Measurements from ENCODE around the gene POLDIP3. TPM values are rescaled to one million over a fixed set of nuclear protein-coding genes. Genes with fewer than 3 reads are reported as not detected.

Gene POLDIP3
- total and polyA plus RNA-seq, 2 of the 4 experiments (the other 2 are of a cell fraction), result 33.9 to 43.6 TPM

- Histone ChIP-seq H3K4me3 (ENCODE audit: insufficient read depth, low read depth, low read length) (peak overlapping the region; percentile 85), H3K4me1 (ENCODE audit: control insufficient read depth, insufficient read depth, low read length) (peaks cover 42% of the 10 kb centered on the region), H3K14ac (replicated peaks; ENCODE audit: low read depth, low read length) (peak overlapping the region; percentile 100), H4K5ac (ENCODE audit: low read depth, low read length) (peak overlapping the region; percentile 57), H2BK120ac (ENCODE audit: low read depth, low read length) (peak overlapping the region; percentile 80), H4K8ac (ENCODE audit: low read depth in 2 of 2, low read length in 2 of 2) (peak overlapping the region; percentile 35 to 82; a peak in 3 of 4 replicates), H4K91ac (ENCODE audit: insufficient read depth, low read depth, low read length) (peak overlapping the region; percentile 93), H3K23ac (ENCODE audit: low read depth, low read length) (peak overlapping the region; percentile 99), H3K56ac (ENCODE audit: extremely low read depth, insufficient read depth, low read length) (peak overlapping the region; percentile 82), H3K79me1 (ENCODE audit: low read depth in 1 of 2, low read length in 2 of 2) (peaks cover 4 to 58% of the 10 kb centered on the region in 2 experiments; a peak in 2 of 4 replicates), H2BK5ac (ENCODE audit: low read depth, low read length, poor library complexity, severe bottlenecking) (peak overlapping the region; percentile 90), H3K4ac (ENCODE audit: low read depth, low read length) (peak overlapping the region; percentile 99), H2BK20ac (ENCODE audit: low read depth, low read length) (no peak overlapping the region; the same call in 1 of the 2 replicates), H3K9me1 (ENCODE audit: insufficient read depth, low read length) (peaks cover 26% of the 10 kb centered on the region), H3K4me2 (ENCODE audit: low read depth, low read length) (peak overlapping the region; percentile 95), H3K9me3 (ENCODE audit: control insufficient read depth, insufficient read depth, low read length) (no peaks in the 10 kb centered on the region), H2AK5ac (ENCODE audit: low read depth, low read length) (peak overlapping the region; percentile 100), H3K36me3 (ENCODE audit: control insufficient read depth, insufficient read depth, low read length) (no peaks in the 10 kb centered on the region), H2AFZ (replicated peaks; ENCODE audit: low read length, poor library complexity) (peak overlapping the region; percentile 80), H2AK9ac (replicated peaks; ENCODE audit: low read depth, low read length, poor library complexity) (peak overlapping the region; percentile 100), H2BK15ac (ENCODE audit: low read depth, low read length) (peak overlapping the region; percentile 35; the same call in 1 of the 3 replicates), H3K27ac (ENCODE audit: insufficient read depth, low read length) (peak overlapping the region; percentile 69), H3K9ac (ENCODE audit: low read depth, low read length) (peak overlapping the region; percentile 98), H4K20me1 (ENCODE audit: insufficient read depth, low read length) (peaks cover 50% of the 10 kb centered on the region), H3K27me3 (ENCODE audit: control insufficient read depth, insufficient read depth, low read length) (no peaks in the 10 kb centered on the region), H3K18ac (ENCODE audit: low read depth, low read length) (peak overlapping the region; percentile 53)
- TF ChIP-seq CEBPB (IDR thresholded peaks at IDR 0.05; ENCODE audit: low read depth, low read length) (no peak), POLR2A (IDR thresholded peaks at IDR 0.05; ENCODE audit: low read depth, low read length) (peak; percentile 25; the same call in 1 of the 2 replicates)
- BruUV-seq (replicated peaks), result TSS peak; percentile 27
- ATAC-seq (ENCODE audit: low read depth) (peak; percentile 67), DNase-seq (no peak)
- in situ Hi-C loops (cut with MboI; ENCODE audit: low sequenced_read_pairs), result no loop called here
- POLR2A ChIA-PET (ENCODE audit: unreplicated experiment), result interaction anchor here (0.6 to 0.8 kb wide), 2 partner anchors 34 to 383 kb away, joined by 3 to 5 read pairs; partner anchors contain the start of gene POLDIP3
- intact Hi-C loops (cut with micrococcal nuclease), result no loop called here
- 2% methylated on average over 31 of the region's 49 CpGs; no CpG with 5 or more reads in 1 of the 2 experiments for WGBS, 2 experiments (ENCODE audit: extremely low coverage in 2 of 2, insufficient read length in 1 of 2)
- CTCF ChIA-PET, result interaction anchor here (0.7 to 0.8 kb wide), 2 partner anchors 13 to 27 kb away, joined by 3 read pairs; no protein-coding TSS in a partner anchor
- dilution Hi-C loops (cut with HindIII; ENCODE audit: low sequenced_read_pairs, unreplicated experiment), result no loop called here
Measured at GRCh38 chr22:42648368-42649245, 33.9 kb upstream of the POLDIP3 start.
